GM12864 (cell line): ENCODE results near the gene SGSM1.

Experiments used
- DNase-seq: peaks from one replicate; pipeline ENCODE4 v3.0.0-alpha.2; 2011; ENCODE audit warnings: low read depth
- H3K4me3 ChIP-seq: 2 replicates; pipeline ENCODE4 v1.5.1; 2011; ENCODE audit warnings: mild to moderate bottlenecking, low read depth, low read length, control low read depth
- TF ChIP-seq, protein P1 (sequence below): IDR thresholded peaks from 2 replicates; pipeline ENCODE4 v1.5.1; 2011; ENCODE audit warnings: low read depth, mild to moderate bottlenecking, moderate library complexity, low read length, control low read depth, inconsistent platforms; ENCODE audit errors: missing control alignments

Gene SGSM1

GRCh38 chr22:24827296-24827695, 21.3 kb downstream of the SGSM1 start:
- DNase-seq = no peak
- H3K4me3 ChIP-seq = no peak overlapping the region
- TF ChIP-seq, protein P1, sequence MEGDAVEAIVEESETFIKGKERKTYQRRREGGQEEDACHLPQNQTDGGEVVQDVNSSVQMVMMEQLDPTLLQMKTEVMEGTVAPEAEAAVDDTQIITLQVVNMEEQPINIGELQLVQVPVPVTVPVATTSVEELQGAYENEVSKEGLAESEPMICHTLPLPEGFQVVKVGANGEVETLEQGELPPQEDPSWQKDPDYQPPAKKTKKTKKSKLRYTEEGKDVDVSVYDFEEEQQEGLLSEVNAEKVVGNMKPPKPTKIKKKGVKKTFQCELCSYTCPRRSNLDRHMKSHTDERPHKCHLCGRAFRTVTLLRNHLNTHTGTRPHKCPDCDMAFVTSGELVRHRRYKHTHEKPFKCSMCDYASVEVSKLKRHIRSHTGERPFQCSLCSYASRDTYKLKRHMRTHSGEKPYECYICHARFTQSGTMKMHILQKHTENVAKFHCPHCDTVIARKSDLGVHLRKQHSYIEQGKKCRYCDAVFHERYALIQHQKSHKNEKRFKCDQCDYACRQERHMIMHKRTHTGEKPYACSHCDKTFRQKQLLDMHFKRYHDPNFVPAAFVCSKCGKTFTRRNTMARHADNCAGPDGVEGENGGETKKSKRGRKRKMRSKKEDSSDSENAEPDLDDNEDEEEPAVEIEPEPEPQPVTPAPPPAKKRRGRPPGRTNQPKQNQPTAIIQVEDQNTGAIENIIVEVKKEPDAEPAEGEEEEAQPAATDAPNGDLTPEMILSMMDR = no peak

DNA sequence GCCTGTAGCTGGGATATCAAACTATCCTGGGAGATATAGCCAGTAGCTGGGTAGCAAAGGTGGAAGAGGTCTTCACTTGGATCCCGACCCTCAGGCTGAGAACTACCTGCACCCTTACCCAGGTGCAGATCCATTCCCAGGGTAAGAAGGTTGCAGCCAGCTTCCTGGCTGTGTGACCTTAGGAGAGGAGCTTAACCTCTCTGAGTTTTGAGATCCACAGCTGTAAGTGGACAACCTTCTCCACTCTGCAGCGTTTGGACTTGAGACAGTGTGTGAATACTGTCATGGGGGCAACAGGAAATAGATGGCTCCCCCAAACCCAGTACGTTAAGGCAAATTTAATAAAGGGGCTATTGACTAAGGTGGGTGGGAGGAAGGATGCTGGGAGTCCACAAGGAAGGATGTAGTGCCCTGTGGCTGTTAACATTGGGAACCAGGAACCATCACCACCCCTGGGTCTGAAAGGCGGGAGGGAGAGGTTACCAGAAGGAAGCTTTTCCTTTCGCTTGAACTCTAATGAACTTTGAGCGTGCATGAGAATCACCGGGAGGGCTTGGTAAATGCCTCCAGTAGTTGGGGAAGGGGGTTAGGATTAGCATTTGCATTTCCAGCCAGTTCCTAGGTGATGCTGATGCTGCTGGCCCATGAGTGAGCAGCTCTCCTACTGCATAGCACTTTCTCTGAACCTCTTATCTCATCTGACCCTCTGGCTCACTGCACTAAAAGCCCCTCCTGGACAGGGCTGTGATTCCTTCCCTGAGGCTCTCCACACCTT, 24.4 kb downstream of the SGSM1 start:
- TF ChIP-seq, protein P1 = no peak
- no peak overlapping the region for H3K4me3 ChIP-seq
- DNase-seq = no peak

GRCh38 chr22:24831687-24832086, 25.7 kb downstream of the SGSM1 start:
- no peak overlapping the region for H3K4me3 ChIP-seq
- TF ChIP-seq, protein P1 = no peak
- no peak for DNase-seq

GRCh38 chr22:24833881-24834495, 28.0 kb downstream of the SGSM1 start:
- DNase-seq = no peak
- TF ChIP-seq, protein P1 = no peak
- no peak overlapping the region for H3K4me3 ChIP-seq

DNA sequence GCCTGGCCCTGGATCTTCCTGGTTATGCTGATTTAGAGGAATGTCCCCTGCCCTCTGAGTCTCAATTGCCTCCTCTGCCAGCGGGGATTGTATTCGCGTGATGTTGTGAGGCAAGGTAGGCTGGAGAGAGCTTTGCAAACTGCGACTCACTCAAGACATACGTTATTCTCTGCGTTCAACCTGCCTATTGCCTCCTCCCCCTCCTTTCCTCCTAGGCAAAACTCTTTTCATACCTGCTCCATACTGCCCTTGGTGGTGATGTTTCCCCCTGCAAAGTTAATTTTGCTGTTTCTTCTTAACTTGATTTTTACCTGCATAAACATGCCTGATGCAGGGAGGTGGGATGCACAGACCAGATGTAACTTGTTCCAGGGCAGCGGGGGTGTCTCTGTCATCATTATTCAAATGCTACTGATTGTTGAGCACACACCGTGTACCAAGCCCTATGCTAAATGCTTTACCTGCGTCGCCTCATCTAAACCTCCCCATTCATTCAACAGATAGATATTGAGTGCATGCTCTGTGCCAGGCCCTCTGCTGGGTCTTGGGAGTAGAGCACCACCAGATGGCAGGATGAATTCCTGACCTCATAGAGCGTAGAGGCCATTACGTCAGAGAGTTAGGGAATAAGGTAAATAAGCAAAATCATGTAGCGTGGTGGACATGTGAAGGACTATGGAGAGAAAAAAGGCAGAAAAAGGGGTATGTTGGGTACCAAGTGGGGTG, 29.0 kb downstream of the SGSM1 start:
- H3K4me3 ChIP-seq = no peak overlapping the region
- TF ChIP-seq, protein P1 = no peak
- no peak for DNase-seq

DNA sequence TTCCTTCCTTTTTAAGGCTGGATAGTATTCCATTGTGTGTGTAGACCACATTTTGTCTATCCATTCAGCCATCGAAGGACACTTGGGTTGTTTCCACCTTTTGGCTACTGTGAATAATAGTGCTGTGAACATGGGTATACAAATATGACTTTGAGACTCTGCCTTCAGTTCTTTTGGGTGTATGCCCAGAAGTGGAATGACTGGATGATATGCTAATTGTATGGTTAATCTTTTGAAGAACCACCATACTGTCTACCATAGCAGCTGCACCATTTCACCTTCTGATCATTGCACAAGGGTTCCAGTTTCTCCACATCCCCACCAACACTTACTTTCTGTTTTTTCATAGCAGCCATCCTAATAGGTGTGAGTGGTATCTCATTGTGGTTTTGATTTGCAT, 30.3 kb downstream of the SGSM1 start:
- no peak overlapping the region for H3K4me3 ChIP-seq
- no peak for DNase-seq
- TF ChIP-seq, protein P1 = no peak
